ENCODE measurements around the gene BUB1. TPM values are rescaled to one million over a fixed set of nuclear protein-coding genes. Genes with fewer than 3 reads are reported as not detected.

The BUB1 gene
- total RNA-seq (1 to 10 TPM in 2 of 7 donors, under 1 TPM in 5; 0.17 to 1.8 (median 0.72) TPM), polyA plus RNA-seq (1 to 10 TPM; 1.4 to 2.3 TPM)
- long read RNA-seq, donor 1, result 0 reads
- long read RNA-seq, donor 2, transcript BUB1-206 (10 exons, 1,999 nt), result minor isoform, 8 of 94 reads
- long read RNA-seq, donor 2, transcript BUB1-201 (25 exons, 3,507 nt), result major isoform, 9 of 94 reads
- long read RNA-seq, donor 2, partial matches to known transcripts, result 75 of 94 reads
- long read RNA-seq, donor 2, other reads (novel, unspliced or antisense), result 0 of 94 reads
- long read RNA-seq, donor 3, result 0 reads

DNA sequence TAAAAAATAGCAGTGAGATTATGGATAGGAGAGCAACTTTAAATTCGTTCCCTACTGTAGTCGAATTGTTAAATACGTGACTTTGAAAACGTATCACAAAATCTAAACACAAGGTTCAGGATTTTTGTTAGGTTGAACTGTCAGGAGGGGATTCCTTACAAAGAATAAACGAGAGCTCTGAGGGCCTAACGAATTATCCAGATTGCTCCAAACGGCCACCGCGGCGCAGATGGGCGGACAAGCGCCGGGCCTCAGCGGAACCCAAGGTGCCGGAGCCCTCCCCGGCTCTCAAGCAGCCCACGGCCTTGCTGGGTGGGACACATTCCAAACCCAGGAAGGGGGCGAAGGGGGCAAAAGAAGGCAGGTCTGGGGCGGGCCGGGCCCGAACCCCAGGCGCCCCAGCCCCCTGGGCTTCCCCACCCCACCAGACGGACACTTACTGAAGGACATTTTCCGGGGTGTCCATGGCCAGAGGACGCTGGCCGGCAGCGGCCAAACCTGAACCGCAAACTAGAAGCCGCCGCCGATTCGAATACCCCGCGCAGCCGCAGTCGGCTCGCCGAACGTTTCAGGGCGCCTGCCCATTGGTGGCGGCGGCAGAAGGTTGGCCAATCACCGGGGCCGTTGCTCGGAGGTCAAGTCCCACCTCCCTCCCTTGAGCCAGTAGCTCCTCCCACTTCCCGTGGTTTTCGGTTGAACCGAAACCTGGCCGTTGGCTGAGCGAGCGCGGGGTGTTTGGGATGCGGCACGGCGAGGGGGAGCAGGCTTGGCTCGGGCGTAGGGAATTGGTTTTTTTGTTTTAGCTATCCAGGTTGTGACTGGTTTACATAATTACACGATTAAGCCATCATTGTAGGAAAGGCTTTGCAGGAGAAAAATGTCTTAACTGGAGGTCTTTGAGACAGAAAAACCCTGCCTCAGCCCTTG lies at the start of gene BUB1:
Gene BUB1, minus strand, starts transcription at position 534 of the 927 bp plus-strand sequence. Its CDS starts 68 bp downstream, at position 466.
- H3K27me3 ChIP-seq, result no peaks in the 10 kb centered on the region
- H3K9me3 ChIP-seq, result no peaks in the 10 kb centered on the region
- peak within 1 kb of the TSS; percentile 66 to 91 for H3K27ac ChIP-seq
- intact Hi-C loops (cut with DNase I), result no loop called here
- TF ChIP-seq EP300 (IDR thresholded peaks at IDR 0.05), result no peak
- peak; percentile 77 for TF ChIP-seq POLR2A (IDR thresholded peaks at IDR 0.05)
- H3K4me3 ChIP-seq, result peak within 1 kb of the TSS; percentile 43
- 0 to 1% (median 0%) methylated on average over 58 of the region's 58 CpGs for WGBS, 3 donors
- peak; percentile 97 to 98 (median 98) for DNase-seq
- peaks cover 10% of the 10 kb centered on the region for H3K4me1 ChIP-seq (ENCODE audit: insufficient read depth)
- H3K36me3 ChIP-seq, result no peaks in the 10 kb centered on the region

DNA sequence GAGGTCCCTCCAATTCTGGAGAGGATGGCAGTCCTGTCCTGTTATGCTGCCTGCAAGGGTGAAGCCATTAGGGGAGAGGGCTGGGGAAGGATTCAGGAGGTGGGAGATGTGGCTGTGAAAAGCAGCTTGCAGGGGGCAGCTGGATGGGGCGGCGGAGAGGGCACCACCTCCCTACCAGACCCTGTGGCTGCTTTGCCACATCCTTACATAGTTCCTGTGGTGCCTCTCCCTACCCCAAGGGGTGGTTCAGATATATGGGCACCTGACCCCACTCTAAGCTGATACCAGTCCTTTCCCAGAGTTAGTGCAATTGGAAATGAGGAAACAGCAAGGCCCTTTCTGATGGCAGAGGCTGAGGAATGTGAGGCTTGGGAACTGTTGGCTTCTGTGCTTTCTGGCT lies 48.4 kb upstream of the BUB1 start:
- Histone ChIP-seq H3K4me1 (ENCODE audit: insufficient read depth) (no peaks in the 10 kb centered on the region), H3K27me3 (no peaks in the 10 kb centered on the region), H3K36me3 (no peaks in the 10 kb centered on the region), H3K4me3 (no peak overlapping the region), H3K9me3 (peaks cover 0 to 2% of the 10 kb centered on the region in 2 donors), H3K27ac (no peak overlapping the region)
- no peak for TF ChIP-seq POLR2A (IDR thresholded peaks at IDR 0.05)
- TF ChIP-seq, protein P1, sequence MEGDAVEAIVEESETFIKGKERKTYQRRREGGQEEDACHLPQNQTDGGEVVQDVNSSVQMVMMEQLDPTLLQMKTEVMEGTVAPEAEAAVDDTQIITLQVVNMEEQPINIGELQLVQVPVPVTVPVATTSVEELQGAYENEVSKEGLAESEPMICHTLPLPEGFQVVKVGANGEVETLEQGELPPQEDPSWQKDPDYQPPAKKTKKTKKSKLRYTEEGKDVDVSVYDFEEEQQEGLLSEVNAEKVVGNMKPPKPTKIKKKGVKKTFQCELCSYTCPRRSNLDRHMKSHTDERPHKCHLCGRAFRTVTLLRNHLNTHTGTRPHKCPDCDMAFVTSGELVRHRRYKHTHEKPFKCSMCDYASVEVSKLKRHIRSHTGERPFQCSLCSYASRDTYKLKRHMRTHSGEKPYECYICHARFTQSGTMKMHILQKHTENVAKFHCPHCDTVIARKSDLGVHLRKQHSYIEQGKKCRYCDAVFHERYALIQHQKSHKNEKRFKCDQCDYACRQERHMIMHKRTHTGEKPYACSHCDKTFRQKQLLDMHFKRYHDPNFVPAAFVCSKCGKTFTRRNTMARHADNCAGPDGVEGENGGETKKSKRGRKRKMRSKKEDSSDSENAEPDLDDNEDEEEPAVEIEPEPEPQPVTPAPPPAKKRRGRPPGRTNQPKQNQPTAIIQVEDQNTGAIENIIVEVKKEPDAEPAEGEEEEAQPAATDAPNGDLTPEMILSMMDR (IDR thresholded peaks at IDR 0.05), result no peak
- 93 to 97% (median 96%) methylated on average over 2 of the region's 2 CpGs for WGBS, 3 donors
- intact Hi-C loops (cut with DNase I), result no loop called here
- DNase-seq, result no peak

DNA sequence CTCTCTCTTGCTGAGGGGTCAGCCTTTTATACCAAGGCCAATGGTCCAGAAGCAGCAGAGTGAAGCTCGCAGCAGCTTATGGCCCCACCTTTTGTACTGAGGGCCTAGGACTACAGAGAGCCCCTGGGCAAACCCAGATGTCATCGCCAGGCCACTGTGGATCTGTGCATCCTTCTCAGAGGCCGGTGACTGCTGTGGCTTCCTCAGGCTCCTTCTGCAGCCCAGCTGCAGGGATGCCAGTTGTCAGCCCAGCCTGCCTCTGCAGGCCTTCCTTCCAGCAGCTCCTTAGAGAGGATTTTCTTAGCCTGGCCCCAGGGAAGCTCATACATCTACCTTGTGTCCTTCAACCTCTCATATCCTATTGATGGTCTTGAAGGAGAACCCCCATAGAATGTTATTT lies 48.0 kb upstream of the BUB1 start:
- H3K27ac ChIP-seq, result no peak overlapping the region
- WGBS, 3 donors, result 90 to 98% (median 97%) methylated on average over 3 of the region's 3 CpGs
- no peak for TF ChIP-seq POLR2A (IDR thresholded peaks at IDR 0.05)
- TF ChIP-seq EP300 (IDR thresholded peaks at IDR 0.05), result no peak
- TF ChIP-seq, protein P1 (IDR thresholded peaks at IDR 0.05), result no peak
- no peaks in the 10 kb centered on the region for H3K9me3 ChIP-seq
- no peaks in the 10 kb centered on the region for H3K36me3 ChIP-seq
- no peak overlapping the region for H3K4me3 ChIP-seq
- DNase-seq, result no peak
- H3K27me3 ChIP-seq, result no peaks in the 10 kb centered on the region
- H3K4me1 ChIP-seq (ENCODE audit: insufficient read depth), result no peaks in the 10 kb centered on the region
- intact Hi-C loops (cut with DNase I), result no loop called here

DNA sequence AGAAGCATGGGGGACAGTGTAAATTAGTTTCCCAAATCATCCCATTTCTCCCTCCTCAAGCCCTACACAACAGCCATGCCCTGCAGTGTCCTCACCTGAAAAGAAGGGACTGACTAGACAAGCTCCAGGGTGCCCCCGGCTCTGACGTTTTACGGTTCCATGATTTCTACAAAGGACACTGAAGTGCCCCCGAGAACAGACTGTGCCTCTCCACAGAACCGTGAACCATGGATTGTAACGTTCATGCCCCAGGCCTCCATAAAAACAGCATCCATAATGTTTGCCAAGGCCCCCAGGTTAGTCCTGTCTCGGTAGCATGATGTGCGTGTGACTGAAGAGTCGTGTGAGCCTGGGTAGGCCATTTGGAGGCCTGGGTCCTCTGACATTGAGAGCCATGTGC lies 47.5 kb upstream of the BUB1 start:
- TF ChIP-seq POLR2A (IDR thresholded peaks at IDR 0.05) (no peak), EP300 (IDR thresholded peaks at IDR 0.05) (no peak)
- TF ChIP-seq, protein P1 (IDR thresholded peaks at IDR 0.05), result no peak
- no peaks in the 10 kb centered on the region for H3K27me3 ChIP-seq
- H3K4me1 ChIP-seq (ENCODE audit: insufficient read depth), result no peaks in the 10 kb centered on the region
- no peak overlapping the region for H3K4me3 ChIP-seq
- no peaks in the 10 kb centered on the region for H3K36me3 ChIP-seq
- WGBS, 3 donors, result 92 to 94% (median 93%) methylated on average over 9 of the region's 9 CpGs
- intact Hi-C loops (cut with DNase I), result no loop called here
- no peak for DNase-seq
- no peak overlapping the region for H3K27ac ChIP-seq
- no peaks in the 10 kb centered on the region for H3K9me3 ChIP-seq

Data from ovary (tissue), 10 donors.